Left ventricle myocardium inferior (tissue), 1 donor: ENCODE results near the gene FIGN. TPM values are rescaled to one million over a fixed set of nuclear protein-coding genes. Genes with fewer than 3 reads are reported as not detected.

Source experiments
- DNase-seq: peaks from one replicate; pipeline ENCODE4 v3.0.0-alpha.2; 2020
- H3K27ac ChIP-seq: fragments of 200-600 bp; replicated peaks from 2 replicates; pipeline ENCODE4 v1.8.0; 2021
- H3K27me3 ChIP-seq: fragments of 200-600 bp; 2 replicates; pipeline ENCODE4 v1.8.0; 2021; ENCODE audit warnings: low read depth
- H3K36me3 ChIP-seq: fragments of 200-600 bp; 2 replicates; pipeline ENCODE4 v1.8.0; 2021
- H3K4me1 ChIP-seq: fragments of 200-600 bp; 2 replicates; pipeline ENCODE4 v1.8.0; 2021
- H3K4me3 ChIP-seq: fragments of 200-600 bp; 2 replicates; pipeline ENCODE4 v1.8.0; 2021; ENCODE audit warnings: mild to moderate bottlenecking, moderate library complexity
- H3K9me3 ChIP-seq: fragments of 200-600 bp; replicated peaks from 2 replicates; pipeline ENCODE4 v1.8.0; 2021
- CTCF ChIP-seq: fragments of 200-600 bp; IDR thresholded peaks from 2 replicates; pipeline ENCODE4 v1.8.0; 2021; ENCODE audit warnings: antibody characterized with exemption, mild to moderate bottlenecking, borderline replicate concordance
- intact Hi-C: fragments of 100-400 bp; cut with micrococcal nuclease; formaldehyde crosslinking; loops from one replicate; pipeline ENCODE4 v1.11.0; 2022
- total RNA-seq: library from RNA; stranded (reverse); fragmentation: NEBNext Ultra II Directional; extraction: Animal tissue kit (Norgen Biotek cat#: 25700); gene quantifications from one replicate; pipeline ENCODE4 v1.2.1, GENCODE V29; 2021
- donor health status: DM: no; HTN: yes; CAD: no; lungs with severe emphysema.

Gene FIGN
- total RNA-seq, 1 donor from 2014 or later = 12.9 TPM

GRCh38 chr2:163662141-163662780 is 73.5 kb downstream of the FIGN start:
- DNase-seq = no peak
- Histone ChIP-seq H3K36me3 (no peaks in the 10 kb centered on the region), H3K4me3 (no peak overlapping the region), H3K9me3 (no peaks in the 10 kb centered on the region), H3K27ac (peak overlapping the region; percentile 15), H3K4me1 (peaks cover 57% of the 10 kb centered on the region), H3K27me3 (no peaks in the 10 kb centered on the region)
- no peak for TF ChIP-seq CTCF
- intact Hi-C loops = no loop called here

DNA sequence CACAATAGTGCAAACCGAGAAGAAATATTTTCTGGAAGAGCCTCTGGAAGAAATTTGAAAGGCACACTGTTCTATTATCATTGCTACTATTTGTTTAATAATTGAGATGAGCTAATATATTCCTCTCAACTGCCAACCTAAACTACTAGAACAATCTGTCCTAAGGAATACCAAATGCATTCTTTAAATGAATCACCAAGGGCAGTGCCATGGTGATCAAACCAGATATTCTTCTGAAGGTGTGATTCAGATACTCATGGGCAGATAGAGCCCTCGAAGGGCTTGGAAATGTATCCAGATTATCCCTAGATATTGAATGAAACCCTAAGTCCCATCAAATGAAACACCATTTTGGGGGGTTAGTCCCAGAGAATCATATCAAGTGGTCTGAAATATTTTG is 76.6 kb downstream of the FIGN start:
- Histone ChIP-seq H3K27me3 (no peaks in the 10 kb centered on the region), H3K9me3 (no peaks in the 10 kb centered on the region), H3K4me1 (peaks cover 59% of the 10 kb centered on the region), H3K4me3 (no peak overlapping the region), H3K36me3 (no peaks in the 10 kb centered on the region), H3K27ac (no peak overlapping the region)
- intact Hi-C loops = no loop called here
- DNase-seq = no peak
- TF ChIP-seq CTCF = no peak

GRCh38 chr2:163658556-163658955 is 77.3 kb downstream of the FIGN start:
- intact Hi-C loops = no loop called here
- no peaks in the 10 kb centered on the region for H3K36me3 ChIP-seq
- TF ChIP-seq CTCF = no peak
- no peak for DNase-seq
- no peaks in the 10 kb centered on the region for H3K27me3 ChIP-seq
- peak overlapping the region; percentile 72 for H3K27ac ChIP-seq
- no peak overlapping the region for H3K4me3 ChIP-seq
- H3K4me1 ChIP-seq = peaks cover 59% of the 10 kb centered on the region
- H3K9me3 ChIP-seq = no peaks in the 10 kb centered on the region

GRCh38 chr2:163657281-163657656 is 78.5 kb downstream of the FIGN start:
- no peaks in the 10 kb centered on the region for H3K36me3 ChIP-seq
- DNase-seq = no peak
- peaks cover 66% of the 10 kb centered on the region for H3K4me1 ChIP-seq
- no peaks in the 10 kb centered on the region for H3K27me3 ChIP-seq
- no peaks in the 10 kb centered on the region for H3K9me3 ChIP-seq
- peak overlapping the region; percentile 72 for H3K27ac ChIP-seq
- no peak overlapping the region for H3K4me3 ChIP-seq
- intact Hi-C loops = no loop called here
- TF ChIP-seq CTCF = no peak

- peak overlapping the region; percentile 11 for H3K4me3 ChIP-seq
- no peaks in the 10 kb centered on the region for H3K36me3 ChIP-seq
- intact Hi-C loops = no loop called here
- H3K27me3 ChIP-seq = no peaks in the 10 kb centered on the region
- peaks cover 61% of the 10 kb centered on the region for H3K4me1 ChIP-seq
- H3K9me3 ChIP-seq = no peaks in the 10 kb centered on the region
- no peak for TF ChIP-seq CTCF
- DNase-seq = no peak
- peak overlapping the region; percentile 72 for H3K27ac ChIP-seq
These were observed 79.1 kb downstream of the FIGN start for GRCh38 chr2:163656622-163657280.
